ENCODE measurements around the gene ITIH4.

Gene ITIH4

GRCh38 chr3:52845157-52845556 lies 14.7 kb upstream of the ITIH4 start:
- H3K4me3 ChIP-seq (ENCODE audit: low read depth, low read length), result no peak overlapping the region
- peak; percentile 63 for DNase-seq (ENCODE audit: low read depth)
- TF ChIP-seq CTCF (conservative IDR thresholded peaks at IDR 0.05; ENCODE audit: low read depth, low read length), result no peak

DNA sequence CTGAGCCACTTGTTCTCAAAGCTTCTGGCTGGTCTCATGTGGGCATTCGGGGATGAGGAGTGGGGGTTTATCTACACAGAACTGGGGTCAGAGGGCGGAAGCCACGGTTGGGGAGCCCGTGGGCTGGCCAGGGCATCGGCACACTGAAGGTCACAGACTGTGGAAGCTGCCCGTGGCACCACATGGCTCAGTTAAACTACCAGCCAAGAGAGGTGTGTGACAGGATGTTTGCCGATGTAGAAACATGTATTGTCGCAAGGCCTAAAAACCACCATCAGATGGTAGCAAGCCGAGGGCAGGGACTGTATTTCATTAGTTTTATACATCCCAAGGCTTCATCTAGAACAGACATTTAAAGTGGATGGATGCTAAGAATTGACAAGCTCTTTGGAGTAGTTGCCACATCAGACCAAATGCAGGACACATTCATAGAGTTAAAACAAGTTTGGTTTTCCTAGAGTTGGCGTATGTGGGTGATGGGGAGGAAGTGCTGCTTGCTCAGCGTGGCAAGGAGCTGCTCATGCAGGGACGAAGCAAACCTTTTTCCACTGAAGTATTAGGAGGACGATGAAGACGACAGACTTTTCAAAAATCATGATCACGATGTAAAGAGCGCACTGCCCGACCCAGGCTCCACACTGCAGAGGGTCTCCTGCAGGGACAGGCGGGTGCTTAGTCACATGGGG lies 14.0 kb upstream of the ITIH4 start:
- no peak overlapping the region for H3K4me3 ChIP-seq (ENCODE audit: low read depth, low read length)
- TF ChIP-seq CTCF (conservative IDR thresholded peaks at IDR 0.05; ENCODE audit: low read depth, low read length), result no peak
- DNase-seq (ENCODE audit: low read depth), result no peak

- TF ChIP-seq CTCF (conservative IDR thresholded peaks at IDR 0.05; ENCODE audit: low read depth, low read length), result no peak
- DNase-seq (ENCODE audit: low read depth), result no peak
- H3K4me3 ChIP-seq (ENCODE audit: low read depth, low read length), result no peak overlapping the region
Observed at GRCh38 chr3:52843881-52844280, 13.4 kb upstream of the ITIH4 start.

GRCh38 chr3:52843108-52843865 lies 12.8 kb upstream of the ITIH4 start:
- H3K4me3 ChIP-seq (ENCODE audit: low read depth, low read length), result no peak overlapping the region
- no peak for DNase-seq (ENCODE audit: low read depth)
- no peak for TF ChIP-seq CTCF (conservative IDR thresholded peaks at IDR 0.05; ENCODE audit: low read depth, low read length)

DNA sequence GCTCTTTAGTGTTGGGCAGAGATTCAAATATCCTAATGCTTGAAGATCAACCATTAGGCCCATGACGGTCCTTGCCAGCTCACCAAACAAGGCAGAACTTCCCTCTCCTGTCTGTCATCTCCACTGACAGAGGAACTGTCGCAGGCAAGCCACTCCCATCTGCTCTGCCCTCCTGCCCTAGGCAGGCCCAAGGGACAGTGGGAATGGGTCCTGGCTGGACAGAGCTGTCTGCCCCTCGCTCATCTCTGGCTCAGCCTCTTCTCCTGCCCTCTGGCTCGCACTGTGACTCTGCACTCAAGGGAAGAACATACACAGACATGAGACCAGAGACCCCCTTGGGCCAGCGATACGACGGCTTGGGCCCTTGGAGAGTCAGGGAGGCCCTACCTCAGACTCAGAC lies 12.0 kb upstream of the ITIH4 start:
- TF ChIP-seq CTCF (conservative IDR thresholded peaks at IDR 0.05; ENCODE audit: low read depth, low read length), result no peak
- DNase-seq (ENCODE audit: low read depth), result no peak

DNA sequence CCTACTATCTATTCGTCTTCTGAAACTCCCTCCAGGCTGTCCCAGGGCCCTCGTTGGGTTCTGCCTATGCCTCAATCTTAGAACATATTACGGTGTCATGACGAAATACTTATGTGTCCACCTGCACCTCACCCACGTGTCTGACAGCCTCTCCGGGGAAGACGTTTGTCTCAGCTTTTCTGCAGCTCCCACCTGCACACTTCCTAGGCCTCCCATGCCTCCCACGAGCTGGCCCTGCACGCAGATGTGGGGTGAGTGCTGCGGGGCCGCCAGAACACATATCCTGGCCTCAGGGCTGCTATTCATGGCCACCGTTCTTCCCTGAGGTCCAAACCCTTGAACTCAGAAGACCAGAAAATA lies 11.5 kb upstream of the ITIH4 start:
- TF ChIP-seq CTCF (conservative IDR thresholded peaks at IDR 0.05; ENCODE audit: low read depth, low read length), result no peak
- no peak overlapping the region for H3K4me3 ChIP-seq (ENCODE audit: low read depth, low read length)
- no peak for DNase-seq (ENCODE audit: low read depth)

More for the DNA sequence above, 12.0 kb upstream of the ITIH4 start:
- no peak overlapping the region for H3K4me3 ChIP-seq (ENCODE audit: low read depth, low read length)
